HepG2 (cell line): ENCODE data around the gene TSPAN31. TPM values are rescaled to one million over a fixed set of nuclear protein-coding genes. Genes with fewer than 3 reads are reported as not detected.

ENCODE experiments used
- ATAC-seq: fragments of 200-7000 bp; cut with Tn5 transposase; 3 replicates; pipeline ENCODE4 v1.9.1; 2020; ENCODE audit warnings: mild to moderate bottlenecking, moderate library complexity
- BruUV-seq: library from RNA; stranded (reverse); fragments of 400-500 nt; replicated peaks from 2 replicates; lab custom pipeline; 2021; lab: Mats Ljungman, UMichigan
- CTCF ChIA-PET: fragments of 300-600 bp; formaldehyde crosslinking; extraction: SDS; loops from one replicate; lab custom pipeline; 2021; ENCODE audit warnings: low total read pairs, inconsistent platforms, low intra/inter-chr PET ratio; lab: Yijun Ruan, JAX
- POLR2A ChIA-PET: fragments of 350-600 bp; sonication (Branson Sonifier 250); formaldehyde crosslinking; loops from one replicate; lab custom pipeline; 2020; ENCODE audit warnings: antibody characterized with exemption, inconsistent platforms; lab: Yijun Ruan, JAX
- DNase-seq: peaks from one replicate; pipeline ENCODE4 v3.0.0-alpha.2; 2015; ENCODE audit warnings: low spot score
- FAIRE-seq: peaks from 3 replicates; lab custom pipeline; 2011; peaks lifted over from hg19 to GRCh38; lab: Jason Lieb, UNC
- H2AFZ ChIP-seq: one replicate; pipeline ENCODE4 v1.6.1; 2011; ENCODE audit warnings: low read length, inconsistent platforms
- H3K27ac ChIP-seq: fragments of 300-600 bp; 3 replicates; pipeline ENCODE4 v1.8.0; 2011; ENCODE audit warnings: mixed run types, mild to moderate bottlenecking, mixed read lengths, low read length, inconsistent platforms; ENCODE audit not compliant: insufficient read depth; ENCODE audit errors: extremely low read length
- H3K27me3 ChIP-seq, 2 experiments: fragments of 200-600 bp in 1 of 2; 2 replicates in 1 of 2; 3 replicates in 1 of 2; pipeline versions ENCODE4 v1.6.0 to v1.8.0; 2011; ENCODE audit warnings: low read length in 2 of 2, mild to moderate bottlenecking in 2 of 2, moderate library complexity in 2 of 2, inconsistent platforms in 1 of 2; ENCODE audit not compliant: insufficient read depth in 2 of 2, control insufficient read depth in 1 of 2
- H3K36me3 ChIP-seq, 2 experiments: fragments of 200-600 bp in 1 of 2; replicated peaks in 1 of 2; 2 replicates in 1 of 2; 3 replicates in 1 of 2; pipeline versions ENCODE4 v1.5.1 to v1.8.0; 2011; ENCODE audit warnings: low read length in 2 of 2, inconsistent platforms in 1 of 2; ENCODE audit not compliant: insufficient read depth in 2 of 2, control insufficient read depth in 1 of 2
- H3K4me1 ChIP-seq: 2 replicates; pipeline ENCODE4 v1.5.1; 2012; ENCODE audit warnings: low read length, inconsistent platforms; ENCODE audit not compliant: insufficient read depth
- H3K4me2 ChIP-seq: 2 replicates; pipeline ENCODE4 v1.6.0; 2011; ENCODE audit warnings: low read depth, low read length, inconsistent platforms
- H3K4me3 ChIP-seq, 3 experiments: fragments of 200-600 bp in 1 of 3; sonication (generic), shearing (Covaris generic) in 1 of 3; replicated peaks in 1 of 3; 2 replicates each; pipeline ENCODE4 v1.5.1; 2011 to 2016; ENCODE audit warnings: low read length in 3 of 3, inconsistent platforms in 2 of 3, low read depth in 2 of 3, mild to moderate bottlenecking in 2 of 3, control low read depth in 1 of 3, mixed read lengths in 1 of 3; ENCODE audit not compliant: insufficient read depth in 1 of 3
- H3K79me2 ChIP-seq: one replicate; pipeline ENCODE4 v1.6.1; 2011; ENCODE audit warnings: low read length, inconsistent platforms; ENCODE audit not compliant: insufficient read depth
- H3K9ac ChIP-seq: 2 replicates; pipeline ENCODE4 v1.6.0; 2011; ENCODE audit warnings: mild to moderate bottlenecking, low read depth, low read length, inconsistent platforms; ENCODE audit not compliant: insufficient read depth
- H3K9me3 ChIP-seq: 2 replicates; pipeline ENCODE4 v1.5.1; 2012; ENCODE audit warnings: mild to moderate bottlenecking, low read length
- H4K20me1 ChIP-seq: 2 replicates; pipeline ENCODE4 v1.6.0; 2011; ENCODE audit warnings: inconsistent platforms, mild to moderate bottlenecking, low read length, moderate library complexity; ENCODE audit not compliant: insufficient read depth
- CREM ChIP-seq, 2 experiments: sonication (generic) in 1 of 2; formaldehyde crosslinking in 1 of 2; IDR thresholded peaks; 2 replicates each; pipeline versions ENCODE4 v1.4.0 to v1.6.1; 2016 to 2020; ENCODE audit warnings: antibody characterized with exemption in 1 of 2, mild to moderate bottlenecking in 1 of 2, missing genetic modification reagents in 1 of 2
- DNMT1 ChIP-seq: sonication (generic); formaldehyde crosslinking; IDR thresholded peaks from 2 replicates; pipeline ENCODE4 v1.5.1; 2020; ENCODE audit warnings: mild to moderate bottlenecking, missing genetic modification reagents
- FOXA3 ChIP-seq: IDR thresholded peaks from 2 replicates; pipeline ENCODE4 v1.6.1; 2016; ENCODE audit warnings: missing genetic modification reagents, missing compliant biosample characterization
- GTF3A ChIP-seq: sonication (generic); formaldehyde crosslinking; conservative IDR thresholded peaks from 2 replicates; pipeline ENCODE4 v1.4.0; 2020; ENCODE audit warnings: mild to moderate bottlenecking, missing genetic modification reagents
- HMG20B ChIP-seq: conservative IDR thresholded peaks from 2 replicates; pipeline ENCODE4 v1.6.1; 2016; ENCODE audit warnings: missing genetic modification reagents, missing compliant biosample characterization
- NAIF1 ChIP-seq: sonication (generic); formaldehyde crosslinking; IDR thresholded peaks from 2 replicates; pipeline ENCODE4 v1.5.0; 2020; ENCODE audit warnings: mild to moderate bottlenecking, missing genetic modification reagents, borderline replicate concordance
- NR2F1 ChIP-seq, 2 experiments: fragments of 450-650 bp in 1 of 2; formaldehyde crosslinking in 1 of 2; IDR thresholded peaks; 2 replicates each; pipeline versions ENCODE4 v1.5.0 to v1.6.1; 2016 to 2020; ENCODE audit warnings: mild to moderate bottlenecking in 1 of 2, missing compliant biosample characterization in 1 of 2, missing genetic modification reagents in 1 of 2, moderate library complexity in 1 of 2
- PHF8 ChIP-seq: sonication (generic); formaldehyde crosslinking; IDR thresholded peaks from 2 replicates; pipeline ENCODE4 v1.5.0; 2020; ENCODE audit warnings: missing genetic modification reagents
- RBFOX2 ChIP-seq: fragments of 200-400 bp; formaldehyde crosslinking; IDR thresholded peaks from 2 replicates; pipeline ENCODE4 v1.6.1; 2017; ENCODE audit warnings: low read depth, mild to moderate bottlenecking, low read length
- REXO4 ChIP-seq: sonication (generic); formaldehyde crosslinking; IDR thresholded peaks from 2 replicates; pipeline ENCODE4 v1.8.0; 2022; ENCODE audit warnings: missing genetic modification reagents, mild to moderate bottlenecking, borderline replicate concordance
- SNAI1 ChIP-seq: sonication (generic); formaldehyde crosslinking; IDR thresholded peaks from 2 replicates; pipeline ENCODE4 v1.5.0; 2020; ENCODE audit warnings: mild to moderate bottlenecking, missing genetic modification reagents, borderline replicate concordance
- TOE1 ChIP-seq: sonication (generic); formaldehyde crosslinking; IDR thresholded peaks from 2 replicates; pipeline ENCODE4 v1.4.0; 2020; ENCODE audit warnings: mild to moderate bottlenecking, missing genetic modification reagents
- ZNF251 ChIP-seq: sonication (generic); formaldehyde crosslinking; IDR thresholded peaks from 2 replicates; pipeline ENCODE4 v1.9.0; 2021; ENCODE audit warnings: mild to moderate bottlenecking, missing genetic modification reagents
- ZNF44 ChIP-seq: sonication (generic); formaldehyde crosslinking; IDR thresholded peaks from 2 replicates; pipeline ENCODE4 v1.5.1; 2020; ENCODE audit warnings: mild to moderate bottlenecking, missing genetic modification reagents
- ZSCAN22 ChIP-seq: sonication (generic); formaldehyde crosslinking; IDR thresholded peaks from 2 replicates; pipeline ENCODE4 v1.4.0; 2020; ENCODE audit warnings: mild to moderate bottlenecking, missing genetic modification reagents
- ZSCAN9 ChIP-seq: IDR thresholded peaks from 2 replicates; pipeline ENCODE4 v1.6.1; 2016; ENCODE audit warnings: borderline replicate concordance
- WGBS: methylation state at CpG from one replicate; pipeline ENCODE4 v1.1.6; 2017; ENCODE audit warnings: low lambda C conversion rate; 5-methylcytosine and 5-hydroxymethylcytosine counted together
- in situ Hi-C: cut with HindIII; loops from 2 replicates; pipeline ENCODE4 v1.10.0; 2017; ENCODE audit warnings: low pct_unique_long_range_greater_than_20kb; ENCODE audit not compliant: extremely low pct_ligation_motif_present
- intact Hi-C: fragments of 100-400 bp; cut with micrococcal nuclease; formaldehyde crosslinking; loops from one replicate; pipeline ENCODE4 v1.10.0; 2022; ENCODE audit not compliant: unreplicated experiment
- polyA plus RNA-seq, 8 experiments: library from polyadenylated mRNA; depleted of rRNA in 3 of 8; stranded (reverse) in 7 of 8; unstranded in 1 of 8; fragments of >200 nt; fragmentation: Illumina TruSeq in 4 of 8; extraction: Trizol in 4 of 8; gene quantifications; 2 replicates each; pipeline versions ENCODE4 v1.2.1 to v1.2.3, GENCODE V29; 2011 to 2016; ENCODE audit warnings: low read depth in 4 of 8, missing spikeins in 1 of 8, mixed read lengths in 1 of 8; ENCODE audit not compliant: insufficient read depth in 1 of 8
- total RNA-seq, 5 experiments: library from RNA; depleted of rRNA; stranded (reverse); fragments of >200 nt; fragmentation: Illumina TruSeq; extraction: Trizol; gene quantifications; 2 replicates each; pipeline ENCODE4 v1.2.3, GENCODE V29; 2016; ENCODE audit warnings: low read depth in 1 of 5
- TF ChIP-seq, protein P1 (sequence below): sonication (generic); formaldehyde crosslinking; IDR thresholded peaks from 2 replicates; pipeline ENCODE4 v1.5.0; 2020; ENCODE audit warnings: missing genetic modification reagents

The TSPAN31 gene
- total and polyA plus RNA-seq, 2 of the 13 experiments (the other 11 are each of a cell fraction or from before 2014, with no cell fraction given) = 10.4 to 24.6 TPM

DNA sequence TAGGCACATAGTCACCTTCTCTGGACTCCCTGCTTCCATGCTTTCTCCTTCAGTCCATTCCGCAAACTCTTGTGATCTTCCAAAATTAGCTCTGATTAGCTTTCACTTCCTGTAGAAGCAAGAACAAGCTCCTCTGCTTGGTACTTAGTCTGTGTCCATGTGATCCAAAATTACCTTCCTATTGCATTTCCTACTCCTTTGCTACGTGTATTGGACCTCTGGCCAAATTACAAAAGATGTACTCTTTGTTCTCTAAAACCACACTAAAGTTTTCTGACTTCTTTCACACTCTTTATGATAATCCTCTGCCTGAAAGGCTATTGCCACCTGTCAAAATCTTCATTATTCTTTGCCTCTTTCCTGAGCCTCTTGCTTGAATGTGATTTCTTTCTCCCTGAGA is 37.0 kb downstream of the TSPAN31 start:
- Histone ChIP-seq H3K27me3 (no peaks in the 10 kb centered on the region; a peak in 1 of 5 replicates), H3K36me3 (peaks cover 6 to 24% of the 10 kb centered on the region in 2 experiments), H3K79me2 (peaks cover 16% of the 10 kb centered on the region), H3K9ac (no peak overlapping the region), H3K4me2 (no peak overlapping the region), H3K4me3 (no peak overlapping the region), H2AFZ (no peak overlapping the region), H3K27ac (no peak overlapping the region), H3K9me3 (no peaks in the 10 kb centered on the region), H3K4me1 (peaks cover 17% of the 10 kb centered on the region), H4K20me1 (no peaks in the 10 kb centered on the region)
- ChIA-PET CTCF (interaction anchor here (1.8 kb wide), 1 partner anchor 123 kb away, joined by 13 read pairs; no protein-coding TSS in a partner anchor), POLR2A (interaction anchor here (0.9 kb wide), 1 partner anchor 10 kb away, joined by 3 read pairs; the partner anchor contains the start of genes EEF1AKMT3 and METTL1)
- BruUV-seq = no TSS peak
- FAIRE-seq = no peak
- 89% methylated on average over 2 of the region's 2 CpGs for WGBS
- no peak for DNase-seq
- intact Hi-C loops = loop anchor here (1.0 kb wide), 2 partner anchors 10 to 124 kb away; partner anchors contain the start of genes EEF1AKMT3 and METTL1
- no peak for ATAC-seq
- in situ Hi-C loops = no loop called here
- TF ChIP-seq FOXA3 (CRISPR knock-in tag) (no peak), HMG20B (no peak), ZNF44 (0 out of 2 replicates have a peak, but pooled peaks have one; percentile 4), CREM (IDR thresholded peaks at IDR 0.05) (no peak), CREM (CRISPR knock-in tag; IDR thresholded peaks at IDR 0.05) (no peak)

DNA sequence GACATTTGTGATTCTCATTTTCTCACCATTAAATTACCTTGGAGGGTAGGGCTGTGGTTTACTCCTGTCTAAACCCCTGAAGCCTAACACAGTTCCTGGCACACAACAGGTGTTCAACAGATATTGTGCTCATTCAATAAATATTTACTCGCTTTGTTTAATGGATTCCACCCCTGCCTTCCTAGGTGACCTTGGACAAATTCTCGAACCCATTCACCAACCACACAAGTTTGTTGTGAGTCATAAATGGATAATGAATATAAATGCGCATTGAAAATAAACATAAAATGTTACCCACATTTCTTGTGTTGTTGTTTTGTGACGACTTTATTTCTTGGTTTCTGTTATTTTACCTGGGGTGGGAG is 37.4 kb downstream of the TSPAN31 start:
- ATAC-seq = peak; percentile 37
- FAIRE-seq = no peak
- H3K27me3 ChIP-seq = no peaks in the 10 kb centered on the region; a peak in 1 of 5 replicates
- H3K4me2 ChIP-seq = peak overlapping the region; percentile 78
- 0 out of 2 replicates have a peak overlapping the region, but pooled peaks have one; percentile 87 for H3K9ac ChIP-seq
- intact Hi-C loops = loop anchor here (1.0 kb wide), 1 partner anchor 10 kb away; the partner anchor contains the start of genes EEF1AKMT3 and METTL1
- WGBS = 15% methylated on average over 4 of the region's 4 CpGs
- H3K9me3 ChIP-seq = no peaks in the 10 kb centered on the region
- H4K20me1 ChIP-seq = no peaks in the 10 kb centered on the region
- peaks cover 17% of the 10 kb centered on the region for H3K4me1 ChIP-seq
- no peak for DNase-seq
- ChIA-PET CTCF (interaction anchor here (1.8 kb wide), 1 partner anchor 123 kb away, joined by 13 read pairs; no protein-coding TSS in a partner anchor), POLR2A (interaction anchor here (1.7 kb wide), 1 partner anchor 10 kb away, joined by 15 read pairs; the partner anchor contains the start of genes EEF1AKMT3 and METTL1)
- peak overlapping the region in 2 of 3 experiments; percentile 95 to 99; a peak in 2 of 6 replicates for H3K4me3 ChIP-seq
- H3K27ac ChIP-seq = no peak overlapping the region
- H3K36me3 ChIP-seq = peaks cover 7 to 29% of the 10 kb centered on the region in 2 experiments
- no TSS peak for BruUV-seq
- H2AFZ ChIP-seq = no peak overlapping the region
- H3K79me2 ChIP-seq = peaks cover 16% of the 10 kb centered on the region
- in situ Hi-C loops = no loop called here
- no peak for TF ChIP-seq ZSCAN22
- TF ChIP-seq, protein P1, sequence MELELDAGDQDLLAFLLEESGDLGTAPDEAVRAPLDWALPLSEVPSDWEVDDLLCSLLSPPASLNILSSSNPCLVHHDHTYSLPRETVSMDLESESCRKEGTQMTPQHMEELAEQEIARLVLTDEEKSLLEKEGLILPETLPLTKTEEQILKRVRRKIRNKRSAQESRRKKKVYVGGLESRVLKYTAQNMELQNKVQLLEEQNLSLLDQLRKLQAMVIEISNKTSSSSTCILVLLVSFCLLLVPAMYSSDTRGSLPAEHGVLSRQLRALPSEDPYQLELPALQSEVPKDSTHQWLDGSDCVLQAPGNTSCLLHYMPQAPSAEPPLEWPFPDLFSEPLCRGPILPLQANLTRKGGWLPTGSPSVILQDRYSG (CRISPR knock-in tag) = 0 out of 2 replicates have a peak, but pooled peaks have one; percentile 5
- TF ChIP-seq NR2F1 (CRISPR knock-in tag; IDR thresholded peaks at IDR 0.05) = no peak
- no peak for TF ChIP-seq TOE1 (CRISPR knock-in tag)
- no peak for TF ChIP-seq RBFOX2
- no peak for TF ChIP-seq REXO4
- 0 out of 2 replicates have a peak, but pooled peaks have one; percentile 9 for TF ChIP-seq ZNF44
- TF ChIP-seq SNAI1 (CRISPR knock-in tag) = no peak
- TF ChIP-seq ZNF251 (CRISPR knock-in tag) = no peak
- no peak for TF ChIP-seq GTF3A (CRISPR knock-in tag)
- TF ChIP-seq PHF8 (CRISPR knock-in tag) = no peak
- no peak for TF ChIP-seq ZSCAN9 (CRISPR knock-in tag)
- no peak for TF ChIP-seq DNMT1 (CRISPR knock-in tag)
- no peak for TF ChIP-seq NAIF1 (CRISPR knock-in tag)
